HG03066 (cell line): ENCODE measurements around the gene CREB3L2.
"Not testable (repeated sequence)": the region's sequence is repeated elsewhere in the genome, so short reads cannot be mapped to it uniquely, and the experiment has no call there.

ENCODE experiments used
- ATAC-seq: cut with Tn5 transposase; IDR thresholded peaks from one replicate; pipeline ENCODE4 v1.9.1; 2021; ENCODE audit warnings: low read depth; ENCODE audit not compliant: unreplicated experiment

The CREB3L2 gene

GRCh38 chr7:137990251-137990941, 11.5 kb downstream of the CREB3L2 start:
- ATAC-seq: no peak

DNA sequence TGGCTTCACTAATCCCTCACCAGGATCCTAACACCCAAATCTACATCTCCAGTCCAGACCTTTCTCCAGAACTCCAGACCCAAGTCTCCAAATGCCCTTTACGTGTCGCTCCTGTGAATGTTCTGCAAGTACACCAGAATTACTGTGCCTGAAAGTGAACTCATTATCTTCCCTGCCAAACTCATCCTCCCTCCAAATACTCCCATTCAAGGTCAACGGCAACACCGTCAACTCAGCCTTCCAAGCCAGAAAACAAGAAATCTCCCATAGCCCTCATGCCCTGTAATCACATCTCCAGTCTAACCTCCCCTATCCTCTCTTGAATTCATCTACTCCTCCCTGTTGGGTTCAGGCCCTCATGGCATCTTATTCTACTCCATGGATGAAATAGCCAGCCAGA, 12.3 kb downstream of the CREB3L2 start:
- no peak for ATAC-seq

GRCh38 chr7:137989094-137989493, 12.8 kb downstream of the CREB3L2 start:
- no peak for ATAC-seq

DNA sequence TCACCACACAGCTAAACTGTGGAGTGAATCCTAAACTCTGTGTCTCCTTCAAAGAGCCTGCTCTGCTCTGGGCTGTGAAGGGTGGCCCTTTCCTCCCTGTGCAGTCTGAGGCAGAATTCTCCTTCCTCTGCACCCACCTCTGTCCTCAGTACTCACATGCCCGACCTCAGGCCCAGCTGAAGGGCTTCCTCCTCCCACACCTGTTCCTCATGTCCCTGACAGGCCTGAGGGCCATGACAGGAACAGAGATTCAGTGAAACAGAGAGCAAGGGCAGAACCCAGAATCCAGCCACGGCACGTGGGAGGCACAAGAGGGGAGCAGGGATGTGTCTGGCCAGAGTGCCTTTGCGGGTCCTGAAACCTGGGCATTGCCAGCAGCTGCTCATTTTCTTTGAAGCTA, 13.9 kb downstream of the CREB3L2 start:
- ATAC-seq: peak; percentile 55

DNA sequence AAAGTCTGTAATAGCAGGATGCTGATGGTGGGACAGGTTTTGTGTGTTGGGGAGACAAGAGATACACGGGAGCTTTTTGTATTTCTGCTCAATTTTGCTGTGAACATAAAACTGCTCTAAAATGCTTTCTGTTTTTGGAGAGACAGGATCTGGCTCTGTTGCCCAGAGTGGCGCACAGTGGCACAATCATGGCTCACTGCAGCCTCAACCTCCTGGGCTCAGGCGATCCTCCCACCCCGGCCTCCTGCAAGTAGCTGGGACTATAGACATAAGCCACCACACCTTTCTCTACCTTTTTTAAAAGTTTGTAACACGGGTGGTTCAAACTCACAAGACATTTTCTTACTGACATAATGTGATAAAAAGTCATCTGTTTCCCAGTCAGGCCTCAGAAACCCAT, 14.3 kb downstream of the CREB3L2 start:
- ATAC-seq: no peak

DNA sequence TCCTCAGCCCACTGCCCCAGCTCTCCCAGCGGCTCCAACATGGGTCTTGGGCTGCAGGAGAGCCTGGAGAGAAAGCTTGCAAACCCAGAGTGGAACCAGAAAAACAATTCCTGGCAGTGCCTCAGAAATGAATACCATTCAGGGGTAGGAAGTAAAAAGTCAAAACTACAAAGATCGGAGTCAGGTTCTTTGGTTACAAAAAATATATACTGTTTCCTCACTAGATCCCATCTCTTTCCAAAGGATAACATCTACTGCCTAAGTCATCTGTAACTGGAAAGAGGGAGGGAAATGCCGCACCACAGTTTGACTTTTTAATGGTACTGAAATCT, 14.9 kb downstream of the CREB3L2 start:
- no peak for ATAC-seq

DNA sequence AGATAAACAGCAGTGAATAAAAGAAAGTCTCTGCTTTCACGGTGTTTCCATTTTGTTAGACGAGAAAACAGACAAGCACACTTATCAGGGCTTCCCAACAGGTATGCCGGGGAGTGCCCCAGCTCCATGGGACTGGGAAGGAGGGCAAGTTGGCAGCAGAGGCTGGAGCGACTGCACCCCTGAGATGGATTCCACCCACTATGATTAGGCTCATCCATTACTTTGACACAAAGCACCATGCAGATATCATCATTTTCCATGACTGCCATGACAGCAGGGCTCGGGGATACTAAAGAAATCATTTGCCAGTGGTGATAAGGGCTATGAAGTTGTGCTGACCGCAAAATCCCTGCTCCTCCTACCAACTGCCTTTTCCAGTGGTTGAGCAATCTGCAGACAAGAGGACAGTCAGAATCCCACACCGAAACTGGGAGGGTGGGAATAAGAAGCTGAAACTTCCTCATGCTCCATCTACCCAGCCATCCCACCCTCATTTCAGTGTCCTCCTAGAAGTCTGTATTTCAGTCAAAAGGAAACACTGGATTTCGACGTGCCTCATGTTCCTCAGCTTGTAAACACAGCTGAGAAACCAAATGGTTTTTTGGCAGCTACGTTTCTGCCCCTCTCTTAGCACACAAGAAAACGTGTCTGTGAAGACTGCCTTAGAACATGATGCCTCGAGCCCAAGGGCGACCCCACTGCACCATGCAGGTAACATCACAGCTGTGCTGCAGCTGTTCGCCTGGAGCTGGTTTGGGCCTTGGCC, 15.5 kb downstream of the CREB3L2 start:
- no peak for ATAC-seq

DNA sequence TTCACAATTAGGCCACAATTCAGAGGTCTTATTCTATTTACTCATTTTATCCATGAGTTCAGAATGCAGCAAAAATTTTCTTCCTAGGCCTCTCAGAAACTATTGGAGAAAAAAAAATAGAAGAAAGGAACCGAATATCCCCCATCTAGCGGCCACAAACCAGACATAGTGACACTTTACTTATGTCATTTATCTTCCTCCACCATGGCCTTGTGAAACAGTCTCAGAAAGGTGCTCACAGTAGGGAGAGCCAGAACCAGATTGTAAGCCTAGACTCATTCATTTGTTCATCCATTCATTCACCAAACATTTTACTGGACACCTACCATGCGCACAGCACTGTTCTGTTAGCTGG, 16.0 kb downstream of the CREB3L2 start:
- peak; percentile 37 for ATAC-seq

DNA sequence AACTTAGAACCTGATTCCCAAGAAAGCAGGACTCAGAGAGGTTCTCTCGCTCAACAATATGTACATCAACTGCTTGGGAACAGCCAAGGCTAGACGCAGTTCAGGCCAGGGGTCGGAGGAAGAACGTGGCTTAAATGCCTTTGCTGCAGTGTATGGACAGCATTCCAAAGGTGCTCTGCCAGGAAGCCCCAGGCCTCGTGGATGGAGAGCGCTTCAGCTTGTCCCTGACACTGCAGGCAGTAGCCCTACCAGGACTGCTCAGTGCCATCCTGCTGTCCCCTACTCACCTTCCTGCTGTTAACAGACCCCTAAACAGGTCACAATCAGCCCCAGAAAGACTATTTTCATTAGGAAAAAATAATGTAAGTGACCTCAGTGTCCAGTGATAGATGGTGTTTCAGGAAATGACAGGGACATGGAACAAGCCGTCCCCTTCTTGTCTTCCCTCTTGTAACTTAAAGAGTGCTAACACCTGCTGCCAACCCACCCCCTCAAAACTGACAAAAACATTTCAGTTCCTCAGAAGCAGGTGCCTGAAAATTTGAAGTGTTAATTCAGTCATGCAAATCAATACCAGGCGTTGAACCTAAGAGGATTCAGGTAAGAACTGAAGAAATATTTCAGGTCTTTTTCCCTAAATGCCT, 16.5 kb downstream of the CREB3L2 start:
- peak; percentile 44 for ATAC-seq

GRCh38 chr7:137984181-137985041, 17.5 kb downstream of the CREB3L2 start:
- no peak for ATAC-seq

DNA sequence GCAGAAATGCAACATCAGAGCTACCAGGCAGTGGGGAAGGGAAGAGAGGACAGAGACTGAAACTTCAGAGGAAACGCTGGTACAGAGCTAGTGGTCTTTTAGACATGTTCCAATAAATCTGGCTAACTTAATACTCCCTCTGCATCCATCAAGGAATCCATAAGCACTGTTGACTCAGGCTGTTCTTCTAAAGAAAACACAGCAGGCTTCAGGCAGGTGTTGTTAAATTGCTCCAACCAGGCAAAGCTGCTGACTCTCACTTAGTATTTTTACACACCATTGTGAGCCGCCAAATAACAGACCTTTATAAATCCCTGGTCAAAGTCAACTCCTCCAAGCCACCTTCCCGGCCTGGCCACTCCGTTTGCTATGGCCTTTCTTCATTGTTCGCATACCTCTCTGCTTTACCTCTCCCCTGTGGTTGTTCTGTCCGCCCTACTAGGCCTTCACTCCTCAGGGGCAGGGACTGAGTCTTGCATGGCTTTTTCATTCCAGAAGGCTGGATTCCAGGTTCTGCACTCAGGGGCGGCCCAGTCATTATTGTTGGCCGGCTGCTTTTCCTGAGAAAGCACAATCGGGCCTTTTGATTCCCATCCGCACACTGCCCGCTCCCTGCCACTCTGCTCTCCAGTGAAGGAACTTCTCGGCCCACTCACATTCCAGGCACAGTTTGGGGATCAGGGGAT, 18.4 kb downstream of the CREB3L2 start:
- ATAC-seq: no peak

GRCh38 chr7:137982394-137982793, 19.5 kb downstream of the CREB3L2 start:
- ATAC-seq: not testable (repeated sequence)

DNA sequence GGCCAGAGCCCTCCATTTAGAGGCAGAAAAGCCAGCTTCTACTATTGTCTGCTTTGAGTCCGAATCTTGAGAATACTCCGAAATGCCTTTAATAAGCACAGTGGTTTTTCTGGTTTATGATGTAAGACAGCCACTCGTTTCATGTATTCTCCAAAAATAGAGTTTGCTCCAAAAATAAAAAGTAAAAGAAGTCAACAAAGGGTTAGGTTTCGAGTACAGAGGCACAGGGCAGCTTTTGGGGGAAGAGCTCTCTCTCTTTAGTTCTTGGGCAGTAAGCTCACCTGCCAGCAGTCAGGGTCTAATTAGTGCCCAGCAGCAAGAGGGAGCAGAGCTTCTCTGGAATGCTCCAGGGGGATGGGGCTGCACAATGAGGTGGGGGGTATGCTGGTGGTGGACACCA, 20.2 kb downstream of the CREB3L2 start:
- peak; percentile 66 for ATAC-seq

- ATAC-seq: no peak
Measured at GRCh38 chr7:137981175-137981574, 20.7 kb downstream of the CREB3L2 start.

- ATAC-seq: no peak
Measured at GRCh38 chr7:137980308-137980707, 21.6 kb downstream of the CREB3L2 start.

- no peak for ATAC-seq
Measured at GRCh38 chr7:137978464-137979237, 23.2 kb downstream of the CREB3L2 start.

- ATAC-seq: no peak
Measured at GRCh38 chr7:137977173-137977572, 24.7 kb downstream of the CREB3L2 start.

GRCh38 chr7:137976696-137977095, 25.2 kb downstream of the CREB3L2 start:
- ATAC-seq: no peak

- ATAC-seq: no peak
Measured at GRCh38 chr7:137976232-137976631, 25.7 kb downstream of the CREB3L2 start.

DNA sequence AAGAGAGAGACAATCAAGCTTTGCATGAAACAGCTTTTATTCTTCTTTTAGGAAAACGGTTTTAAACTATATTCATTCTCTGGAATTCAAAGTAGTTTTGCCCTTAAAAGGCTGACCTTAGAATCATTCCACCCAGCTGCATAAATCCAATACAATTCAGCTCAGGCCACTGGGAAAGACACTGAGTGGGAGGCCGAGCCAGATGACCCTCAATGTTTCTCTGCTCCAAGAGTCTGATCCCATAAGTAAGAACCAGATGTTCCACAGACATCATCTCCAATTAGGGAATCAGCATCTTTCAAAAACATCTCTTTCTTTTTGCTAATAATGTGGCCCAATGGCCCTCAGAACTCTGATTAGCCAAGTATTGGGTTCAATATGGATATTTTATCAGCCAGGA, 26.1 kb downstream of the CREB3L2 start:
- ATAC-seq: no peak
